Peyer's patch (tissue), 4 donors: ENCODE data around the gene ARHGAP35.

ENCODE experiments used
- POLR2A ChIP-seq, 2 donors: fragments of 450-650 bp; IDR thresholded peaks; one replicate each; pipeline ENCODE4 v1.5.1; 2017; ENCODE audit warnings: antibody characterized with exemption in 2 of 2, mild to moderate bottlenecking in 2 of 2, moderate library complexity in 2 of 2
- TF ChIP-seq, protein P1 (sequence below), 6 experiments: fragments of 450-650 bp in 4 of 6; fragments of 200-600 bp in 2 of 6; sonication (generic) in 1 of 6; IDR thresholded peaks; one replicate each; pipeline ENCODE4 v1.5.1; 2017 to 2019; ENCODE audit warnings: antibody characterized with exemption in 6 of 6, mild to moderate bottlenecking in 3 of 6, moderate library complexity in 1 of 6

DNA sequence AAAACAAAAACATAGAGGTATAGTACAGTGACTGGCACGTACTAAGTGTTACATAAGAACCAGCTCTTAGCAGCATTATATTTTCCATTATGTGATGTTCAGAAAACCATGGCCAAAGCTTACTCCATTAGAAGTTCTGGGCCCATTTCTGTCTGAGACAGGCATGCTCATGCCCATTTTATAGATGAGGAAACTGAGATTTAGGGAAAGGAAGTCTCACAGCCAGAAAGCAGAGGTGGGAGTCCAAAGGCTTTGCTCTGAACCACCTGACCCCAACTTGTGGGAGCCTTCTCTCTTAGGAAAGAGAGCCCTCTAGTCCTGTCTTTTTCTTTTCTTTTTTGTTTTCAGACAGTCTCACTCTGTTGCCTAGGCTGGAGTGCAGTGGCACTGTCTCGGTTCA is 12.4 kb upstream of the ARHGAP35 start:
- TF ChIP-seq POLR2A (IDR thresholded peaks at IDR 0.05) = no peak
- TF ChIP-seq, protein P1, sequence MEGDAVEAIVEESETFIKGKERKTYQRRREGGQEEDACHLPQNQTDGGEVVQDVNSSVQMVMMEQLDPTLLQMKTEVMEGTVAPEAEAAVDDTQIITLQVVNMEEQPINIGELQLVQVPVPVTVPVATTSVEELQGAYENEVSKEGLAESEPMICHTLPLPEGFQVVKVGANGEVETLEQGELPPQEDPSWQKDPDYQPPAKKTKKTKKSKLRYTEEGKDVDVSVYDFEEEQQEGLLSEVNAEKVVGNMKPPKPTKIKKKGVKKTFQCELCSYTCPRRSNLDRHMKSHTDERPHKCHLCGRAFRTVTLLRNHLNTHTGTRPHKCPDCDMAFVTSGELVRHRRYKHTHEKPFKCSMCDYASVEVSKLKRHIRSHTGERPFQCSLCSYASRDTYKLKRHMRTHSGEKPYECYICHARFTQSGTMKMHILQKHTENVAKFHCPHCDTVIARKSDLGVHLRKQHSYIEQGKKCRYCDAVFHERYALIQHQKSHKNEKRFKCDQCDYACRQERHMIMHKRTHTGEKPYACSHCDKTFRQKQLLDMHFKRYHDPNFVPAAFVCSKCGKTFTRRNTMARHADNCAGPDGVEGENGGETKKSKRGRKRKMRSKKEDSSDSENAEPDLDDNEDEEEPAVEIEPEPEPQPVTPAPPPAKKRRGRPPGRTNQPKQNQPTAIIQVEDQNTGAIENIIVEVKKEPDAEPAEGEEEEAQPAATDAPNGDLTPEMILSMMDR (IDR thresholded peaks at IDR 0.05) = no peak
